Liver (tissue), 3 donors: ENCODE data around the gene KATNAL1.

Experiments
- EGR1 ChIP-seq, 2 donors: IDR thresholded peaks; 2 replicates each; pipeline ENCODE4 v1.6.1; 2016 to 2018; ENCODE audit warnings: antibody characterized with exemption in 2 of 2, low read depth in 2 of 2
- FOXA1 ChIP-seq: IDR thresholded peaks from 2 replicates; pipeline ENCODE4 v1.6.1; 2016; ENCODE audit warnings: antibody characterized with exemption
- GABPA ChIP-seq, 2 donors: IDR thresholded peaks in 1 of 2; conservative IDR thresholded peaks in 1 of 2; 2 replicates each; pipeline ENCODE4 v1.6.1; 2016; ENCODE audit warnings: antibody characterized with exemption in 2 of 2, mild to moderate bottlenecking in 1 of 2, moderate library complexity in 1 of 2
- HNF4G ChIP-seq: IDR thresholded peaks from 2 replicates; pipeline ENCODE4 v1.6.1; 2016; ENCODE audit warnings: antibody characterized with exemption
- JUND ChIP-seq, 2 donors: IDR thresholded peaks; 2 replicates each; pipeline ENCODE4 v1.6.1; 2016; ENCODE audit warnings: antibody characterized with exemption in 2 of 2
- NR2F2 ChIP-seq: IDR thresholded peaks from 2 replicates; pipeline ENCODE4 v1.6.1; 2016; ENCODE audit warnings: antibody characterized with exemption
- SP1 ChIP-seq: IDR thresholded peaks from 2 replicates; pipeline ENCODE4 v1.6.1; 2018; ENCODE audit warnings: antibody characterized with exemption, mild to moderate bottlenecking
- TAF1 ChIP-seq: conservative IDR thresholded peaks from 2 replicates; pipeline ENCODE4 v1.6.1; 2016; ENCODE audit warnings: antibody characterized with exemption, mild to moderate bottlenecking
- YY1 ChIP-seq: IDR thresholded peaks from 2 replicates; pipeline ENCODE4 v1.6.1; 2016; ENCODE audit warnings: antibody characterized with exemption, mild to moderate bottlenecking
- TF ChIP-seq, protein P1 (sequence below): fragments of 150-350 bp; IDR thresholded peaks from 2 replicates; pipeline ENCODE4 v1.5.1; 2017; ENCODE audit warnings: improper control_type of control experiment, low read depth, low read length; ENCODE audit not compliant: missing input control
- TF ChIP-seq, protein P2 (sequence below): IDR thresholded peaks from 2 replicates; pipeline ENCODE4 v1.6.1; 2016; ENCODE audit warnings: antibody characterized with exemption
- TF ChIP-seq, protein P3 (sequence below): IDR thresholded peaks from 2 replicates; pipeline ENCODE4 v1.6.1; 2016; ENCODE audit warnings: antibody characterized with exemption, mild to moderate bottlenecking
- TF ChIP-seq, protein P4 (sequence below): IDR thresholded peaks from 2 replicates; pipeline ENCODE4 v1.6.1; 2016; ENCODE audit warnings: antibody characterized with exemption
- donor health status: healthy.
- donor health status: healthy.

DNA sequence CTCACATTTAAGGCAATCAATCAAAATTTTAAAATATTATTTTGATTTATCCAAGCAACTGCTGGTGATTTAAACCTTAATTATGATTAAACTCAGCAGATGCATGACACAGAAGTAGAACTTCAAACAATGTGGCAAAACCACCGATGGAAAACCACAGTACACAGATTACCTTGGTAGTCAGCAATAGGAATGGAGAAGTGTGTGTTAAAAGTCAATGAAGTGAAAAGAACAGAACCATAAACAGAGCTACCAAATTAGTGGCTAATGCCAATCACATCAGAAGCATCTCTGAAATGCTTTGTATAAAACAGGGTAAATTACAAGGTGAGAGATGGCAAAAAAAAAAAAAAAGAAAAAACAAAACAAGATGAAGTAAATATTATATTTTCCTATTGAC is 31.2 kb downstream of the KATNAL1 start:
- TF ChIP-seq, protein P1, sequence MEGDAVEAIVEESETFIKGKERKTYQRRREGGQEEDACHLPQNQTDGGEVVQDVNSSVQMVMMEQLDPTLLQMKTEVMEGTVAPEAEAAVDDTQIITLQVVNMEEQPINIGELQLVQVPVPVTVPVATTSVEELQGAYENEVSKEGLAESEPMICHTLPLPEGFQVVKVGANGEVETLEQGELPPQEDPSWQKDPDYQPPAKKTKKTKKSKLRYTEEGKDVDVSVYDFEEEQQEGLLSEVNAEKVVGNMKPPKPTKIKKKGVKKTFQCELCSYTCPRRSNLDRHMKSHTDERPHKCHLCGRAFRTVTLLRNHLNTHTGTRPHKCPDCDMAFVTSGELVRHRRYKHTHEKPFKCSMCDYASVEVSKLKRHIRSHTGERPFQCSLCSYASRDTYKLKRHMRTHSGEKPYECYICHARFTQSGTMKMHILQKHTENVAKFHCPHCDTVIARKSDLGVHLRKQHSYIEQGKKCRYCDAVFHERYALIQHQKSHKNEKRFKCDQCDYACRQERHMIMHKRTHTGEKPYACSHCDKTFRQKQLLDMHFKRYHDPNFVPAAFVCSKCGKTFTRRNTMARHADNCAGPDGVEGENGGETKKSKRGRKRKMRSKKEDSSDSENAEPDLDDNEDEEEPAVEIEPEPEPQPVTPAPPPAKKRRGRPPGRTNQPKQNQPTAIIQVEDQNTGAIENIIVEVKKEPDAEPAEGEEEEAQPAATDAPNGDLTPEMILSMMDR: no peak
- no peak for TF ChIP-seq GABPA (IDR thresholded peaks at IDR 0.05 in 1 of 2, conservative IDR thresholded peaks at IDR 0.05 in 1 of 2)
- no peak for TF ChIP-seq JUND (IDR thresholded peaks at IDR 0.05)
- TF ChIP-seq NR2F2: no peak
- TF ChIP-seq, protein P2, sequence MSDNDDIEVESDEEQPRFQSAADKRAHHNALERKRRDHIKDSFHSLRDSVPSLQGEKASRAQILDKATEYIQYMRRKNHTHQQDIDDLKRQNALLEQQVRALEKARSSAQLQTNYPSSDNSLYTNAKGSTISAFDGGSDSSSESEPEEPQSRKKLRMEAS: no peak
- no peak for TF ChIP-seq YY1
- no peak for TF ChIP-seq EGR1 (IDR thresholded peaks at IDR 0.05; ENCODE audit: low read depth in 2 of 2)
- TF ChIP-seq TAF1: no peak
- TF ChIP-seq, protein P3, sequence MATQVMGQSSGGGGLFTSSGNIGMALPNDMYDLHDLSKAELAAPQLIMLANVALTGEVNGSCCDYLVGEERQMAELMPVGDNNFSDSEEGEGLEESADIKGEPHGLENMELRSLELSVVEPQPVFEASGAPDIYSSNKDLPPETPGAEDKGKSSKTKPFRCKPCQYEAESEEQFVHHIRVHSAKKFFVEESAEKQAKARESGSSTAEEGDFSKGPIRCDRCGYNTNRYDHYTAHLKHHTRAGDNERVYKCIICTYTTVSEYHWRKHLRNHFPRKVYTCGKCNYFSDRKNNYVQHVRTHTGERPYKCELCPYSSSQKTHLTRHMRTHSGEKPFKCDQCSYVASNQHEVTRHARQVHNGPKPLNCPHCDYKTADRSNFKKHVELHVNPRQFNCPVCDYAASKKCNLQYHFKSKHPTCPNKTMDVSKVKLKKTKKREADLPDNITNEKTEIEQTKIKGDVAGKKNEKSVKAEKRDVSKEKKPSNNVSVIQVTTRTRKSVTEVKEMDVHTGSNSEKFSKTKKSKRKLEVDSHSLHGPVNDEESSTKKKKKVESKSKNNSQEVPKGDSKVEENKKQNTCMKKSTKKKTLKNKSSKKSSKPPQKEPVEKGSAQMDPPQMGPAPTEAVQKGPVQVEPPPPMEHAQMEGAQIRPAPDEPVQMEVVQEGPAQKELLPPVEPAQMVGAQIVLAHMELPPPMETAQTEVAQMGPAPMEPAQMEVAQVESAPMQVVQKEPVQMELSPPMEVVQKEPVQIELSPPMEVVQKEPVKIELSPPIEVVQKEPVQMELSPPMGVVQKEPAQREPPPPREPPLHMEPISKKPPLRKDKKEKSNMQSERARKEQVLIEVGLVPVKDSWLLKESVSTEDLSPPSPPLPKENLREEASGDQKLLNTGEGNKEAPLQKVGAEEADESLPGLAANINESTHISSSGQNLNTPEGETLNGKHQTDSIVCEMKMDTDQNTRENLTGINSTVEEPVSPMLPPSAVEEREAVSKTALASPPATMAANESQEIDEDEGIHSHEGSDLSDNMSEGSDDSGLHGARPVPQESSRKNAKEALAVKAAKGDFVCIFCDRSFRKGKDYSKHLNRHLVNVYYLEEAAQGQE: no peak
- TF ChIP-seq HNF4G: no peak
- TF ChIP-seq, protein P4, sequence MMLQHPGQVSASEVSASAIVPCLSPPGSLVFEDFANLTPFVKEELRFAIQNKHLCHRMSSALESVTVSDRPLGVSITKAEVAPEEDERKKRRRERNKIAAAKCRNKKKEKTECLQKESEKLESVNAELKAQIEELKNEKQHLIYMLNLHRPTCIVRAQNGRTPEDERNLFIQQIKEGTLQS: no peak
- TF ChIP-seq SP1: no peak
- no peak for TF ChIP-seq FOXA1
